ENCODE results near the gene SEMA3E.

Gene SEMA3E

GRCh38 chr7:83337050-83337449, 311.9 kb downstream of the SEMA3E start:
- no peak for DNase-seq

GRCh38 chr7:83326223-83326622, 322.7 kb downstream of the SEMA3E start:
- DNase-seq, result no peak

- no peak for DNase-seq
Measured at GRCh38 chr7:83325083-83325482, 323.9 kb downstream of the SEMA3E start.

- DNase-seq, result no peak
Measured at GRCh38 chr7:83324596-83324995, 324.3 kb downstream of the SEMA3E start.

GRCh38 chr7:83321011-83321410, 327.9 kb downstream of the SEMA3E start:
- no peak for DNase-seq

- DNase-seq, result no peak
Measured at GRCh38 chr7:83313931-83314330, 335.0 kb downstream of the SEMA3E start.
